Cardiac muscle cell (in vitro differentiated cells and primary cell): Measurements from ENCODE around the gene TCP11L1. TPM values are rescaled to one million over a fixed set of nuclear protein-coding genes. Genes with fewer than 3 reads are reported as not detected.
A peak's percentile ranks its signal among the peaks of the same experiment; 100 is the strongest.

ENCODE experiments used
- DNase-seq, 2 donors: peaks; one replicate each; pipeline versions ENCODE4 v3.0.0 to v3.0.0-alpha.2; 2010 to 2017; ENCODE audit warnings: low read depth in 1 of 2, low spot score in 1 of 2
- H3K27ac ChIP-seq: fragments of 200-600 bp; sonication (generic); 2 replicates; pipeline ENCODE4 v1.5.1; 2016
- H3K27me3 ChIP-seq: fragments of 200-600 bp; sonication (generic); 2 replicates; pipeline ENCODE4 v1.6.0; 2016; ENCODE audit warnings: control low read depth
- H3K36me3 ChIP-seq: fragments of 200-600 bp; sonication (generic); 2 replicates; pipeline ENCODE4 v1.5.1; 2016; ENCODE audit warnings: control low read depth
- H3K4me1 ChIP-seq: fragments of 200-600 bp; sonication (generic); 2 replicates; pipeline ENCODE4 v1.8.1; 2017; ENCODE audit warnings: low read depth, mild to moderate bottlenecking, mixed run types
- H3K4me3 ChIP-seq: fragments of 200-600 bp; sonication (generic); 2 replicates; pipeline ENCODE4 v1.5.1; 2016; ENCODE audit warnings: mild to moderate bottlenecking
- H3K9me3 ChIP-seq: fragments of 200-600 bp; sonication (generic); 2 replicates; pipeline ENCODE4 v1.5.1; 2017; ENCODE audit warnings: low read depth, mild to moderate bottlenecking, control low read depth
- polyA plus RNA-seq: library from polyadenylated mRNA; unstranded; fragments of >200 nt; fragmentation: Nextera tagmentation; extraction: Ambion mirVana; gene quantifications from 2 replicates; pipeline ENCODE4 v1.2.1, GENCODE V29; 2016
- total RNA-seq: library from RNA; depleted of rRNA; stranded (reverse); fragments of >200 nt; gene quantifications from 2 replicates; pipeline ENCODE4 v1.2.3, GENCODE V29; 2016
- TF ChIP-seq, protein P1 (sequence below): IDR thresholded peaks from 2 replicates; pipeline ENCODE4 v1.5.1; 2012; ENCODE audit warnings: low read depth, mild to moderate bottlenecking, low read length

The TCP11L1 gene
- total and polyA plus RNA-seq, 2 experiments from 2014 or later = 7.4 to 29.5 TPM

DNA sequence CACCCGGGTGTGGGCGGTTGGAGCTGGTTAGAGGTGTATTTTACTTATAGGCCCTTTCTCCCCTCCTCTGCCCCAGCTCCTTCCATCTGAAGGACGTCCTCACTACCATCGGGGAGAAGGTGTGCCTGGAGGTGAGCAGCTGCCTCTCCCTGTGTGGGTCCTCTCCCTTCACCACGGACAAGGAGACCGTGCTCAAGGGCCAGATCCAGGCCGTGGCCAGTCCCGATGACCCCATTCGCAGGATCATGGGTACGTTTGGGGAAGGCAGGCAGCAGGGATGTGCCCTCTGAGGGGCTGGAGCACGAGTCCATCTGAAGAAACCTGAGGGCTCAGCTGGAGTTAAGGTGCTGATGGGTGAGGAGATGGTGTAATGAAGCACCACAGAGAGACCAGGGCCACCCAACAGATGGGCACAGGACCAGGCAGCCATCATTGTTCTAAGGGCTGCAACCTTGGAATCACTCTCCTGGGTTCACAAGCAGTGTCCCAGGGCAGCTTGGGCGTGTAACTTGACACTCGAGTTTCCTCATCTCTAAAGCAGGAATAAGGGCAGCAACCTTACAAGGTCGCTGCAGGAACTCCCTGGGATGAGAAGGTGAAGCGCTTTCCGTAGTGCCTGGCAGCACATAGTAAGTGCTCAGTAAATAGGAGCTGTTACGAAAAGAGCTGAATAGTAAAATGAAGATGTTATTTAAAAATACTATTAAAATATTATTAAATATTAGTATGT, 29.4 kb downstream of the TCP11L1 start:
- H3K9me3 ChIP-seq = no peaks in the 10 kb centered on the region
- H3K36me3 ChIP-seq = peaks cover 9% of the 10 kb centered on the region
- H3K27ac ChIP-seq = no peak overlapping the region

DNA sequence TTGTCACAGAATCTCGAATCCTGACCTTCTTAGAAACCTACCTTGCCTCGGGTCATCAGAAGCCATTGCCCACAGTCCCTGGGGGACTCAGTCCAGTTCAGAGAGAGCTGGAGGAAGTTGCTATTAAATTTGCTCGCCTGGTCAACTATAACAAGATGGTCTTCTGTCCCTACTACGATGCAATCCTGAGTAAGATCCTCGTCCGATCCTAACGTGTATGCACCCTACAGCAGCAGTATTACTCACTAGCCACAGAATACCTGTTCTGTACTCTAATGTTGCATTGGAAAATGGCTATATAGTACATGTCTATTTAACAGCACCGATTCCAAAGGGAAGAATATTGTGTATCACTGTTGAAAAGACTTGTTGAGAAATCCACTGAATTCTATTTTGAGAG, 33.1 kb downstream of the TCP11L1 start:
- TF ChIP-seq, protein P1, sequence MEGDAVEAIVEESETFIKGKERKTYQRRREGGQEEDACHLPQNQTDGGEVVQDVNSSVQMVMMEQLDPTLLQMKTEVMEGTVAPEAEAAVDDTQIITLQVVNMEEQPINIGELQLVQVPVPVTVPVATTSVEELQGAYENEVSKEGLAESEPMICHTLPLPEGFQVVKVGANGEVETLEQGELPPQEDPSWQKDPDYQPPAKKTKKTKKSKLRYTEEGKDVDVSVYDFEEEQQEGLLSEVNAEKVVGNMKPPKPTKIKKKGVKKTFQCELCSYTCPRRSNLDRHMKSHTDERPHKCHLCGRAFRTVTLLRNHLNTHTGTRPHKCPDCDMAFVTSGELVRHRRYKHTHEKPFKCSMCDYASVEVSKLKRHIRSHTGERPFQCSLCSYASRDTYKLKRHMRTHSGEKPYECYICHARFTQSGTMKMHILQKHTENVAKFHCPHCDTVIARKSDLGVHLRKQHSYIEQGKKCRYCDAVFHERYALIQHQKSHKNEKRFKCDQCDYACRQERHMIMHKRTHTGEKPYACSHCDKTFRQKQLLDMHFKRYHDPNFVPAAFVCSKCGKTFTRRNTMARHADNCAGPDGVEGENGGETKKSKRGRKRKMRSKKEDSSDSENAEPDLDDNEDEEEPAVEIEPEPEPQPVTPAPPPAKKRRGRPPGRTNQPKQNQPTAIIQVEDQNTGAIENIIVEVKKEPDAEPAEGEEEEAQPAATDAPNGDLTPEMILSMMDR = no peak
- Histone ChIP-seq H3K4me3 (no peak overlapping the region), H3K36me3 (peaks cover 9% of the 10 kb centered on the region)

More for the DNA sequence above, 29.4 kb downstream of the TCP11L1 start:
- Histone ChIP-seq H3K4me3 (no peak overlapping the region), H3K4me1 (no peaks in the 10 kb centered on the region), H3K27me3 (no peaks in the 10 kb centered on the region)
- TF ChIP-seq, protein P1 = no peak
- DNase-seq = no peak

DNA sequence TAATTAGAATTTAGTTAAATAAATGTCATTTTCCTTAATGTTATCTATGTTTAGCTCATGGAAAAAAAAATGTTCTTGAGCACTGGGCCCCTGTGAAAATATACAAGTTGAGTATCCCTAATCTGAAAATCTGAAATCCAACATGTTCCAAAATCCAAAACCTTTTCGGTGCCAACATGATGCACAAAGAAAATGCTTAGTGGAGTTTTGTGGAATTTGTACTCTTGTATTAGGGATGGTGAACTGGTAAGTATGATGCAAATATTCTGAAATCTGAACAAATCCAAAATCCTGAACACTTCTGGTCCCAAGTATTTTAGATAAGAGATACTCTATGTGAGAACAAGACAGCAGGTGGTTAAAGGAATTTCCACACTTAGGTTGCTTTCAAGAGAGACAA, 44.5 kb downstream of the TCP11L1 start:
- Histone ChIP-seq H3K27ac (no peak overlapping the region), H3K27me3 (no peaks in the 10 kb centered on the region), H3K36me3 (peaks cover 17% of the 10 kb centered on the region), H3K4me1 (no peaks in the 10 kb centered on the region), H3K4me3 (no peak overlapping the region), H3K9me3 (no peaks in the 10 kb centered on the region)
- no peak for DNase-seq
- TF ChIP-seq, protein P1 = no peak

More for the DNA sequence above, 33.1 kb downstream of the TCP11L1 start:
- DNase-seq = no peak
- Histone ChIP-seq H3K27ac (no peak overlapping the region), H3K4me1 (no peaks in the 10 kb centered on the region), H3K27me3 (no peaks in the 10 kb centered on the region), H3K9me3 (no peaks in the 10 kb centered on the region)

DNA sequence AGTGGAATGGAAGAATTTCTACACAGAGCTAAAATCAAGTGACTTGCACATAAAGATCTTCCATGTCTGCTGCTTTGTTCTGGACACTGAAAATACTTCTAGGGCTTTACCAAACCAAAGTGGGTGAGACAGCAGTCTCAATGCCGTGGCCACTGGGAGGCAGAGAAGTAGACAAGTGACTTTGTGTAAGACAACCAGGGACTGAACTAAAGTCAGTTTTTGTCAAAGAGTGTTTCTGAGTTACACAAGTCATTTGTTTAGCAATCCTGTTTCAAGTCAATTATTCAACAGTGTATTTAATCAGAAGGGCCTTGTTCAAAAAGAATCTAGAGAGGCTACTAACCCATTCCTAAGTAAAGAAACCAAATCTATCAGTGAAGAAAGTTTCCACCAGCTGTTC, 46.6 kb downstream of the TCP11L1 start:
- Histone ChIP-seq H3K4me3 (no peak overlapping the region), H3K36me3 (peaks cover 29% of the 10 kb centered on the region), H3K4me1 (no peaks in the 10 kb centered on the region), H3K9me3 (no peaks in the 10 kb centered on the region), H3K27me3 (no peaks in the 10 kb centered on the region), H3K27ac (no peak overlapping the region)
- no peak for DNase-seq
- TF ChIP-seq, protein P1 = no peak

DNA sequence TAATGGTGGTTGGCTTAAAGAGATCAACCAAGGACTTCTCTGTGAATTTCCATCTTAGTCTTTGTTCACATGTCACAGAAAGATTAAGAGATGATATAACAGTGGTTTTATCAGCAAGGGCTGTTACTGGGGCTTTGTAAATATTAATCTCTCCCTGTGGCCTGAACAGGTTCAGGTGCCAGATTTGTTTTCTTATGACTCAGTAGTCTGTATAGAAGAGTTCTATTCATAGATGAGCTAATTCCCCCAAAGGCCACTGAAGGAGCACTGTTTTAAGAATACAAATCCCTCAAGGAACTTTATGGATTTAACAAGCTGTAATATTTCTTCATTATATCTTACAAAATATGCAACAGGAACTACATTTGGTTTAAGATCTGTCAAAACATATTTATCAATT, 50.4 kb downstream of the TCP11L1 start:
- H3K27me3 ChIP-seq = no peaks in the 10 kb centered on the region
- H3K4me3 ChIP-seq = no peak overlapping the region
- no peak overlapping the region for H3K27ac ChIP-seq
- H3K36me3 ChIP-seq = peaks cover 29% of the 10 kb centered on the region
- no peaks in the 10 kb centered on the region for H3K4me1 ChIP-seq
- H3K9me3 ChIP-seq = no peaks in the 10 kb centered on the region
- DNase-seq = peak in 1 of 2 donors; percentile 19
- TF ChIP-seq, protein P1 = peak; percentile 24
